SK-N-MC (cell line): Measurements from ENCODE around the gene CAPN15.
"Not testable (repeated sequence)": the region's sequence is repeated elsewhere in the genome, so short reads cannot be mapped to it uniquely, and the experiment has no call there.

Source experiments
- DNase-seq: peaks from one replicate; pipeline ENCODE4 v3.0.0-alpha.2; 2011; ENCODE audit warnings: low read depth, low spot score
- H3K27ac ChIP-seq: fragments of 200-600 bp; sonication (generic); 2 replicates; pipeline ENCODE4 v1.5.1; 2016; ENCODE audit warnings: mixed run types
- H3K36me3 ChIP-seq: fragments of 200-600 bp; sonication (generic); 2 replicates; pipeline ENCODE4 v1.6.1; 2017; ENCODE audit warnings: antibody characterized with exemption, low read length, mixed read lengths; ENCODE audit not compliant: insufficient read depth
- H3K4me3 ChIP-seq: fragments of 200-600 bp; sonication (generic); 2 replicates; pipeline ENCODE4 v1.5.1; 2016
- H3K9ac ChIP-seq: fragments of 200-600 bp; sonication (generic); 2 replicates; pipeline ENCODE4 v1.8.0; 2017; ENCODE audit warnings: mixed run types, mixed read lengths; ENCODE audit not compliant: insufficient read length
- H3K9me3 ChIP-seq: fragments of 200-600 bp; sonication (generic); 2 replicates; pipeline ENCODE4 v1.6.1; 2017; ENCODE audit warnings: low read depth, mild to moderate bottlenecking, antibody characterized with exemption, low read length, moderate library complexity, mixed read lengths
- EZH2 ChIP-seq: fragments of 200-600 bp; sonication (generic); IDR thresholded peaks from one replicate; pipeline ENCODE4 v1.6.1; 2017; ENCODE audit warnings: antibody characterized with exemption
- FOXP2 ChIP-seq: optimal IDR thresholded peaks from 2 replicates; pipeline ENCODE3; 2011; ENCODE audit warnings: mild to moderate bottlenecking, moderate library complexity; ENCODE audit not compliant: insufficient read depth; ENCODE audit errors: extremely low read length, control extremely low read depth
- POLR2AphosphoS5 ChIP-seq: IDR thresholded peaks from 2 replicates; pipeline ENCODE4 v1.6.1; 2012; ENCODE audit warnings: mild to moderate bottlenecking, low read depth, low read length, borderline replicate concordance

The CAPN15 gene

GRCh38 chr16:503150-504071, 24.1 kb upstream of the CAPN15 start:
- H3K36me3 ChIP-seq: no peaks in the 10 kb centered on the region
- TF ChIP-seq POLR2AphosphoS5: no peak
- TF ChIP-seq FOXP2: no peak
- no peak for TF ChIP-seq EZH2

GRCh38 chr16:505479-506245, 21.9 kb upstream of the CAPN15 start:
- no peaks in the 10 kb centered on the region for H3K36me3 ChIP-seq
- H3K9ac ChIP-seq: no peak overlapping the region
- TF ChIP-seq POLR2AphosphoS5 (no peak), FOXP2 (no peak), EZH2 (no peak)

More at GRCh38 chr16:503150-504071, 24.1 kb upstream of the CAPN15 start:
- Histone ChIP-seq H3K4me3 (no peak overlapping the region), H3K27ac (no peak overlapping the region), H3K9ac (no peak overlapping the region), H3K9me3 (no peaks in the 10 kb centered on the region)
- no peak for DNase-seq

GRCh38 chr16:506246-506546, 21.3 kb upstream of the CAPN15 start:
- Histone ChIP-seq H3K9me3 (no peaks in the 10 kb centered on the region), H3K9ac (no peak overlapping the region), H3K27ac (no peak overlapping the region), H3K36me3 (no peaks in the 10 kb centered on the region), H3K4me3 (no peak overlapping the region)
- TF ChIP-seq EZH2: no peak
- TF ChIP-seq POLR2AphosphoS5: no peak
- no peak for TF ChIP-seq FOXP2
- no peak for DNase-seq

More at GRCh38 chr16:505479-506245, 21.9 kb upstream of the CAPN15 start:
- Histone ChIP-seq H3K27ac (no peak overlapping the region), H3K4me3 (no peak overlapping the region), H3K9me3 (no peaks in the 10 kb centered on the region)
- no peak for DNase-seq

GRCh38 chr16:507527-507926, 20.0 kb upstream of the CAPN15 start:
- not testable (repeated sequence) for H3K9me3 ChIP-seq, H3K27ac ChIP-seq, DNase-seq, H3K36me3 ChIP-seq, H3K9ac ChIP-seq, H3K4me3 ChIP-seq

GRCh38 chr16:507996-508395, 19.5 kb upstream of the CAPN15 start:
- H3K36me3 ChIP-seq: no peaks in the 10 kb centered on the region
- H3K9me3 ChIP-seq: no peaks in the 10 kb centered on the region
- TF ChIP-seq POLR2AphosphoS5 (no peak), FOXP2 (no peak), EZH2 (no peak)
- no peak overlapping the region for H3K9ac ChIP-seq
- no peak overlapping the region for H3K27ac ChIP-seq
- DNase-seq: no peak
- H3K4me3 ChIP-seq: no peak overlapping the region

- TF ChIP-seq EZH2 (no peak), FOXP2 (no peak), POLR2AphosphoS5 (no peak)
- H3K4me3 ChIP-seq: no peak overlapping the region
- H3K27ac ChIP-seq: no peak overlapping the region
- no peaks in the 10 kb centered on the region for H3K9me3 ChIP-seq
- DNase-seq: no peak
- no peaks in the 10 kb centered on the region for H3K36me3 ChIP-seq
- no peak overlapping the region for H3K9ac ChIP-seq
These were observed 18.4 kb upstream of the CAPN15 start for GRCh38 chr16:508884-509736.

- H3K36me3 ChIP-seq: no peaks in the 10 kb centered on the region; the same call in 1 of the 2 replicates
These were observed 17.3 kb upstream of the CAPN15 start for GRCh38 chr16:510066-510825.

More at GRCh38 chr16:510066-510825, 17.3 kb upstream of the CAPN15 start:
- Histone ChIP-seq H3K9me3 (no peaks in the 10 kb centered on the region), H3K9ac (no peak overlapping the region), H3K4me3 (no peak overlapping the region), H3K27ac (no peak overlapping the region)
- DNase-seq: no peak
- no peak for TF ChIP-seq FOXP2
